ENCODE data around the gene DEGS1.

DEGS1 gene

DNA sequence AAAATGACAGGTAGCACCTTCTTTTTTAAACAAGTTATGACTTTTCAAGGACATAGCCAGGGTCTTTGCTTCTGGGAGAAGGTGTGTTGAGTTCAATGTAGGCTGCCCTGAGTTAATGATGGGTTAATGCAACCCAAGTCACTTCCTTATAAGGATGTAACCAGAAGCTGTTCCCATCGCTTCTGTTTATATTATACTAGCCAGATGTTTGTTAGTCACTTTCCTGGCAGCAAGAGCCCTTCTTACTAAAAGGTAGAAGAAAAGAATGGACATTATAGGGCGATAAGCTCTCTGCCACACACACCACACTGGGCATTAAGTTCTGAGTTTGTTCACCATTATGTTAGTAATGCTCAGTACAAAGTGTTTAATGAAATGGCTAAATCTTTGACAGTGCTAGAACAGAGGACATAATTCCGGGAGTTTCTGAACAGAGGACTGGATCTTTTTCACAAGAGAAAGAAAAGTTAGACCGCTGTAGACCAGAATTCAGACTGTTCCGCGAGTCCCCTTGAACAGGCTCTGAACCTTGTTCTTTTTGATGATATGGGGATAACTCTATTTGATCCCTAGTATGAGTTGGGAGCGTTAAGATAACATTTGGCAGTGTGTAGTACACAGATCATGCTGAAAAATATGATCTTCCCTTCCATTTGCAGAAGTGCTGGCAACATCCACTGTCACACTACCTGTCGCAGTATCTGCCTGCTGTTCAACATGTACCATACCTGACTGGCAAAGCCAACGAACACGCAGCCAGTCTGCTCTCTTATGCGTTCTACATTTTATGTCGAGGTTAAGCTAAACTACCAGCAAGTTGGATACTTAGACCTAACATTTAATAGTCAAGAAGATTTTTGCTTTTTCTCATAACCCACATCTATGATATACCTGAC, 41.0 kb downstream of the DEGS1 start:
- H3K4me3 ChIP-seq (ENCODE audit: low read length), result no peak overlapping the region
- no peak overlapping the region for H3K9ac ChIP-seq (ENCODE audit: low read length)

DNA sequence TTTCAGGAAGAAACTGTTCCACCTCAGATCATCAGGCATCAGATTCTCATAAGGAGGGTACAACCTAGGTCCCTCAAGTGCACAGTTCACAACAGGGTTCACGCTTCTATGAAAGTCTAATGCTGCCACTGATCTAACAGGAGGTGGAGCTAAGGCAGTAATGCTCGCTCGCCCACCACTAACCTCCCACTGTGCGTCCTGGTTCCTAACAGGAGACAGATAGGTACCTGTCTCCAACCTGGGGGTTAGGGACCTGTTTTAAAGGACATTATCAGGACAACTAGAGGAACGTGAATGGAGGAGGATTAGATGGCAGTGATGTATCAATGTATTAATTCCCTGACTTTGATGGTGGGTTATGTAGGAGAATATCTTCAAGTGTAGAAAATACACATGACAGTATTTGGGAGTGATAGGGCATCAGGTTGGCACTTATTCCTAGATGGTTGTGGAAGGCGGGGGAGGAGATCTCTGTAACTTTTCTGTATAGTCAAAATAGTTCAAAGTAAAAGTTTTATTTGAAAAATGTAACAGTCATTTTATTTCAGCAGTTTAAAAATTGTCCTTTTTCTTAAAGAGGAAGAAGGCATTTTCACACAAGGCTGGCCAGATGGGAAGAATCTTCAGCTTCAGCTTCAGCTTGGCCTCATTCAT, 43.9 kb downstream of the DEGS1 start:
- Histone ChIP-seq H3K9ac (ENCODE audit: low read length) (no peak overlapping the region), H3K4me3 (ENCODE audit: low read length) (no peak overlapping the region), H3K27me3 (ENCODE audit: control insufficient read depth, insufficient read depth, low read length) (no peaks in the 10 kb centered on the region), H3K36me3 (ENCODE audit: control insufficient read depth, insufficient read depth, low read length) (peaks cover 12% of the 10 kb centered on the region), H3K27ac (ENCODE audit: low read depth, low read length) (no peak overlapping the region), H3K4me1 (ENCODE audit: control insufficient read depth, insufficient read depth, low read length) (peaks cover 14% of the 10 kb centered on the region)

More for the DNA sequence above, 41.0 kb downstream of the DEGS1 start:
- Histone ChIP-seq H3K4me1 (ENCODE audit: control insufficient read depth, insufficient read depth, low read length) (peaks cover 14% of the 10 kb centered on the region), H3K27me3 (ENCODE audit: control insufficient read depth, insufficient read depth, low read length) (no peaks in the 10 kb centered on the region), H3K27ac (ENCODE audit: low read depth, low read length) (peak overlapping the region; percentile 80), H3K36me3 (ENCODE audit: control insufficient read depth, insufficient read depth, low read length) (peaks cover 8% of the 10 kb centered on the region)

DNA sequence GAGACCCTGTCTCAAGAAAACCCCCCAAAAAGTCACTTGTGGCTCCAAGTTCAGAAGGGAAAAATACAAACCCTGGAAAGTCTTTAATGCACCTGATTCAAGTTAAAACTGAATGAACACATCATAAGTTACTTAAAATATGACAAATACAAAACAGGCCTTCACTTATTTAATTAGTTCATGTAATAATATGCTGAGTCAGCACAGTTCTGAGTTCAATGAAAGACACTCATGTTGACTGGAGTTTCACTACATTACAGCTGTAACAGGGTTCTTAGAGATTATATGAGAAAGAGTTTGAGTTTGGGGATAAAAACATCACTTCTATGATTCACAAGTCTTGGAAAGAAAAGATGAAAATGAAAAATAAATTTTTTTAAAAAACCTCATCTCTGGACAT, 51.0 kb downstream of the DEGS1 start:
- Histone ChIP-seq H3K9ac (ENCODE audit: low read length) (no peak overlapping the region), H3K4me3 (ENCODE audit: low read length) (no peak overlapping the region), H3K27me3 (ENCODE audit: control insufficient read depth, insufficient read depth, low read length) (no peaks in the 10 kb centered on the region), H3K4me1 (ENCODE audit: control insufficient read depth, insufficient read depth, low read length) (no peaks in the 10 kb centered on the region), H3K36me3 (ENCODE audit: control insufficient read depth, insufficient read depth, low read length) (peaks cover 14% of the 10 kb centered on the region), H3K27ac (ENCODE audit: low read depth, low read length) (no peak overlapping the region)

DNA sequence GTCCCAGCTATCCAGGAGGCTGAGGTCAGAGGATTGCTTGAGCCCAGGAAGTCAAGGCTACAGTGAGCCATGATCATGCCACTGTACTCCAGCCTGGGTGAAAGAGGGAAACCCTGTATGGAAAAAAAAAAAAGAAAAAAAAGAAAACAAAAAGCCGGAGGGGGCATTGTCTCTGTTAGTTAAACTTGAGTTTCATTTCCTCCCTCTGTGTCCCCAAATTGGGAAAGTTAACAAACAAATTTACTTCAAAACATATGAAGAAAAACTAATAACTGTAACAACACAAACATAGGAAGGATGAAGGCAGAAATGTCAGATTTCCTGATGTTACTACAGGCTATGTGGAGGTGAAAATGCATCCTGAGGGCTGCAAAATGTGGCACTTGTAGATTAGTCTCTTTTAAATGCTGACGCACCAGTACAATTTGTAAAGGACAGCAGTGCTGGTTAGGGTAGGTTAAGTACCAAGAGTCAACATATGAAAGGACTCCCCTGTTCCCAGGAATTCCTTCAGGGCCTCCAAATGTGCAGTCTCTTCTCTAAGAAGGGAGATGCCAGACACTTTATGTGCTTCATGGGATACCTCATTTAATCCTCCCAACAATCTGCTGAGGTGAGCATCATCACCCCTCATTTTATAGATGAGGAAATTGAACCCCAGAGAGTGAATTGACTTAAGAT, 52.9 kb downstream of the DEGS1 start:
- Histone ChIP-seq H3K36me3 (ENCODE audit: control insufficient read depth, insufficient read depth, low read length) (peaks cover 11% of the 10 kb centered on the region), H3K4me1 (ENCODE audit: control insufficient read depth, insufficient read depth, low read length) (no peaks in the 10 kb centered on the region), H3K27ac (ENCODE audit: low read depth, low read length) (no peak overlapping the region), H3K9ac (ENCODE audit: low read length) (no peak overlapping the region), H3K4me3 (ENCODE audit: low read length) (no peak overlapping the region), H3K27me3 (ENCODE audit: control insufficient read depth, insufficient read depth, low read length) (no peaks in the 10 kb centered on the region)

- H3K27me3 ChIP-seq (ENCODE audit: control insufficient read depth, insufficient read depth, low read length), result no peaks in the 10 kb centered on the region
- H3K4me3 ChIP-seq (ENCODE audit: low read length), result no peak overlapping the region
These were observed 54.3 kb downstream of the DEGS1 start for GRCh38 chr1:224237119-224237881.

DNA sequence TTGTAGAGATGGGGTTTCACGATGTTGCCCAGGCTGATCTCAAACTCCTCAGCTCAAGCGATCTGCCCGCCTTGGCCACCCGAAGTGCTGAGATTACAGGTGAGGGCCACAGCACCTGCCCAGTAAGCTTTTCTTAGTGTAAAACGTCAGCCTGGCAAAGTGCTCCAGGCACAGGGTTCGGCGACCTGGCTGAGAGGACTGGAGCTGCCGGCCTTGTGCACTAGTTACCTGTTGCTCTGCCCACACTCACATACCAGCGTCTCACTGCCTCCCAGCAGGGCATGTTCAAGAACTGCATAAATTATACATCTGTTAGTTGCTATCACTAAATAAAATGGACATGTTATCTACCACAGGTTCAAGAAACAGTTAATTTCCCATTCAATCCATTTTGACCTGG, 55.2 kb downstream of the DEGS1 start:
- no peak overlapping the region for H3K27ac ChIP-seq (ENCODE audit: low read depth, low read length)
- no peak overlapping the region for H3K4me3 ChIP-seq (ENCODE audit: low read length)
- no peaks in the 10 kb centered on the region for H3K4me1 ChIP-seq (ENCODE audit: control insufficient read depth, insufficient read depth, low read length)
- H3K27me3 ChIP-seq (ENCODE audit: control insufficient read depth, insufficient read depth, low read length), result no peaks in the 10 kb centered on the region
- H3K9ac ChIP-seq (ENCODE audit: low read length), result no peak overlapping the region
- peaks cover 7% of the 10 kb centered on the region for H3K36me3 ChIP-seq (ENCODE audit: control insufficient read depth, insufficient read depth, low read length)

More at GRCh38 chr1:224237119-224237881, 54.3 kb downstream of the DEGS1 start:
- Histone ChIP-seq H3K9ac (ENCODE audit: low read length) (no peak overlapping the region), H3K27ac (ENCODE audit: low read depth, low read length) (no peak overlapping the region), H3K4me1 (ENCODE audit: control insufficient read depth, insufficient read depth, low read length) (no peaks in the 10 kb centered on the region), H3K36me3 (ENCODE audit: control insufficient read depth, insufficient read depth, low read length) (peaks cover 10% of the 10 kb centered on the region)

DNA sequence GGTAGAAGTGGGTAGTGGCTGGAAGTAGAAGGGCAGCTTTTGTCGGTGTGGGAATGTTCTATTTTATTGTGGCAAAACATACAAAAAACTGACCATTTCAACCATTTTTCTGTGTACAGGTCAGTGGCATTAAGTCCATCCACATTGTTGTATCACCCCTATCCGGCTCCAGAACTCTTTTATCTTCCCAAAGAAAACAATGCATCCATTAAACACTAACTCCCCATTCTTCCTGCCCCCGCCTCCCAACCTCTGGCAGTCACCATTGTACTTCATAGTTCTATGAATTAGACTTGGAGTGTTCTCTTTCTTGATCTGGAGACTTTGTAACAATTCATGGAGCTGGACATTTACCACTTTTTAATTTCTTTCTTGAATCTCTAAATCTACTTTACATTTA, 55.7 kb downstream of the DEGS1 start:
- peaks cover 7% of the 10 kb centered on the region for H3K36me3 ChIP-seq (ENCODE audit: control insufficient read depth, insufficient read depth, low read length)

More for the DNA sequence above, 55.7 kb downstream of the DEGS1 start:
- Histone ChIP-seq H3K27ac (ENCODE audit: low read depth, low read length) (no peak overlapping the region), H3K4me3 (ENCODE audit: low read length) (no peak overlapping the region), H3K4me1 (ENCODE audit: control insufficient read depth, insufficient read depth, low read length) (no peaks in the 10 kb centered on the region), H3K27me3 (ENCODE audit: control insufficient read depth, insufficient read depth, low read length) (no peaks in the 10 kb centered on the region), H3K9ac (ENCODE audit: low read length) (no peak overlapping the region)

Measured in rectal smooth muscle tissue (tissue), 1 donor.